Vagina (tissue), 2 donors: ENCODE results near the gene SPO11.

Experiments used
- POLR2A ChIP-seq, 2 donors: fragments of 450-650 bp; IDR thresholded peaks; one replicate each; pipeline ENCODE4 v1.6.1; 2017; ENCODE audit warnings: antibody characterized with exemption in 2 of 2, mild to moderate bottlenecking in 2 of 2, moderate library complexity in 2 of 2
- POLR2AphosphoS5 ChIP-seq, 2 donors: sonication (generic); formaldehyde crosslinking; IDR thresholded peaks; one replicate each; pipeline ENCODE4 v1.9.0; 2017; ENCODE audit warnings: antibody characterized with exemption in 2 of 2, mild to moderate bottlenecking in 2 of 2, low read depth in 1 of 2; ENCODE audit not compliant: insufficient read depth in 1 of 2

DNA sequence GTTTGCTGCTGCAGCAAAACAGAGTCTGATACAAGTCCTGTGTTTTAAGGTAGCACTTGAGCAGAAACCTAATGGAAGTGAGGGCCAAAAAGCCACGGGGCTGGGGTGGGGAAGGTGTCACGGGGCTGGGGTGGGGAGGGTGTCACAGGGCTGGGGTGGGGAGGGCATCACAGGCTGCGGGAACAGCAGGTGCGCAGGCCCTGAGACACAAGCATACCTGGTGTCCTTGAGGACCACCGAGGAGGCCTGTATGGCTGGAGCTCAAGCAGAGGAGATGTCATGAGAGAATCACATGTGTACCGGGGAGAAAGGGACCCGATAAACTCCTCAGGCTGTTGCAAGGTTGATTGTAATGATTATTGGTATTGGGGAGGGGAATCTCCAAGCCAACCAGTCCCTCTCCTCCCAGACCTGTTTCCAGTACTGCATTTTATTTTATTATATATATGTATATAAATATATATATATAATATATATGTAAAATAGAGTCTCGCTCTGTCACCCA lies 13.6 kb upstream of the SPO11 start:
- TF ChIP-seq POLR2AphosphoS5 (IDR thresholded peaks at IDR 0.05; ENCODE audit: insufficient read depth in 1 of 2, low read depth in 1 of 2) = no peak
- TF ChIP-seq POLR2A (IDR thresholded peaks at IDR 0.05) = no peak
